ENCODE measurements around the gene IL36G.

Gene IL36G

DNA sequence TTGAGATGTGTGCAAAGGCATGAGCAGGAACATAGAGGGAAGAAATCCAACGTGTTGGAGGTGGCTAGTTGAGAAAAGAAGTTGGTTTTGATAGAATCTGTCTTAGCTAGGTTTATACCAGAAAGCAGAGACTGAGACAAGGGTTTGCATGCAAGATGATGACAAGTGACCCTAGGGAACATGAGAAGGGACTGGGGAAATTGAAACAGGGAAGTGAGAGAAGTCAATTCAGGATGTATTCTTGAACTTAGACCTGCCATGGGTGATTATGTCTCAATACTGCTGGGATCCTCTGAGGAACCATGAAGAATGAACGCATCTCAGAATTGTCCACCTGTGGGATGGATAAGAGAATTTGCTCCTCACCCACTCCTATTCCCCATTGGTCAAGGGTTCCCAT is 47.9 kb downstream of the IL36G start:
- DNase-seq: no peak

DNA sequence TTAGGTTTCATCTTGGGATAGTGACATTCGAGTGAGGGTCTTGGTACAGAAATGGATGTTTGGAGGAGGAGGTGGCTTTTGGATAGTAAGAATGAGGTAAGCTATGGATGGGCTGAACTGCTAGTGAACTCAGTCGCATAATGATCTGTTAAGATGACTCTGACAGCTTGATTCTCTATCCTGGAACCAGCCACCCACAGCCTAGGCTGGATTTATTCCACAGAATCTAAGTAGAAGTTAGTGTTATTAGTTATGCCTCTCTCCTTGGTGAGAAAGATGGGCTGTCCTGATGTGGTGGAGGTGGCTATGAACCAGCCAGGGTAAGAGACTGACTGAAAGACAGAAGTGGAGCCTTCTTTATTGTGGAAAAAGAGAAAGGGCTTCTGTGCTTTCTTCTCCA is 49.9 kb downstream of the IL36G start:
- DNase-seq: no peak

DNA sequence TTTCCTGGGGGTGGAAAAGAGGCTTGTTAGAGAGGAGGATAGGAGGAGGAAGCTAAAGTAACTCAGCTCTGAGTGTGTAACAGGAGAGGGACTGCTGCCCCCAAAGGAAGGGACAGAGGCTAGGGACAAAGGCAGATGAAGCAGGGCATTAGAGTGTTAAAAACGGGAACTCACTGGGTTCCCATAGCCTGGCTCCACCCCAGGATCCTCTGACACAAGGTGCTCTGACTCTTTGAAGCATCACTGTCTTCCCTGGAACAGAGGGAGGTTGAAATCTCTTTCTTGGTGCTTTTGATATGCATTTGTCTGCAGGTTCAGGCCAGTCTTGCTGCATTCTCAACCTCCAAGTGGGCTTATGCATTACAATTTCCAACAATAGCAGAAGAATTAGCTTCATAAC is 50.3 kb downstream of the IL36G start:
- no peak for DNase-seq

DNA sequence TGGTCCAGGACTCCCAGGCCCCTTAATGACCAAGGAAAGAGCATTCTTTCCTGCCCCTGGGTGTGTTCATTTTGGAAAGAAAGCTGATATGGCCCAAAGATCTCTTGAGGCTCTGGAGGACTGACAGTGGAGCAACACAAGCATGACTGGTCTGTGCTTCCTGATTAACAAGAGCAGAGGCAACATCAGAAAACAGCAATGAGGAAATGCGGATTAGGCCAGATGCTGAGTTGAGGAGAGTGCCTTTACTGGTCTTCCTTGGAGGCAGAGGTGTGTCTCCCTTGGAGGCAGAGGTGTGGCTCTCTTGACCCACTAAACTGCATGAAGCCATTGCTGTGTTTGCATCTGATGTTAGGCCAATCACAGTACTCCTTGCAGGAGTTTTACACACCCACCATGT is 54.9 kb downstream of the IL36G start:
- DNase-seq: no peak

DNA sequence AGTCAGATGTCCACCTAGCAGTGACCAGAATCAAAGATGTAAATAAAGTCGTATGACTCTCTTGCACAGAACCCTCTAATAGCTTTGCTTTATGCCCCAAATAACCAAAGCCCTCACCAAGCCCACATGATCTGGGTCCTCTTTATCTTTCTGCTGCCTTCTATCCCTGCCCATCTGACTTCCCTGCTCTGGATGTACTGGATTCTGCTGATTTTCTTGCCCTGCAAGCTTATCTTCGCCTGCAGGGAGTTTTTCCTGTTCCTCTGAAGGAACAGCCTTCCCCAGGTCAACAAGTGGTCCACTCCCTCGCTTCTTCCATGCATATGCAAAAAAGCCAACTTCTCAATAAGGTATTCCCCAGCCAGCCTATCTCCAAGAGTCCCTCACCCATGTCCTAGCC is 56.2 kb downstream of the IL36G start:
- DNase-seq: no peak
